Activated naive CD8-positive, alpha-beta T cell treated with anti-CD3 and anti-CD28 coated beads, Interleukin-2, amount 50 U/mL, for 24 hours (primary cell): Measurements from ENCODE around the gene MIS18A.
A peak's percentile ranks its signal among the peaks of the same experiment; 100 is the strongest.
"Not testable (repeated sequence)": the region's sequence is repeated elsewhere in the genome, so short reads cannot be mapped to it uniquely, and the experiment has no call there.

ENCODE experiments used
- ATAC-seq: fragments of 150-1000 bp; cut with Tn5 transposase; one replicate; pipeline ENCODE4 v1.10.0; 2021
- DNase-seq: peaks from one replicate; pipeline ENCODE4 v3.0.0; 2021
- H3K27ac Mint-ChIP-seq: one replicate; pipeline ENCODE4 v1.8.0; 2021; ENCODE audit warnings: mild to moderate bottlenecking, mixed read lengths
- H3K27me3 Mint-ChIP-seq: one replicate; pipeline ENCODE4 v1.8.0; 2021; ENCODE audit warnings: mixed read lengths
- H3K36me3 Mint-ChIP-seq: one replicate; pipeline ENCODE4 v1.8.0; 2021; ENCODE audit warnings: low read depth, mixed read lengths
- H3K4me1 Mint-ChIP-seq: one replicate; pipeline ENCODE4 v1.8.0; 2021; ENCODE audit warnings: mixed read lengths
- H3K4me3 Mint-ChIP-seq: one replicate; pipeline ENCODE4 v1.8.0; 2021; ENCODE audit warnings: mild to moderate bottlenecking, moderate library complexity, mixed read lengths
- H3K9me3 Mint-ChIP-seq: one replicate; pipeline ENCODE4 v1.8.0; 2021; ENCODE audit warnings: mixed read lengths

Gene MIS18A

DNA sequence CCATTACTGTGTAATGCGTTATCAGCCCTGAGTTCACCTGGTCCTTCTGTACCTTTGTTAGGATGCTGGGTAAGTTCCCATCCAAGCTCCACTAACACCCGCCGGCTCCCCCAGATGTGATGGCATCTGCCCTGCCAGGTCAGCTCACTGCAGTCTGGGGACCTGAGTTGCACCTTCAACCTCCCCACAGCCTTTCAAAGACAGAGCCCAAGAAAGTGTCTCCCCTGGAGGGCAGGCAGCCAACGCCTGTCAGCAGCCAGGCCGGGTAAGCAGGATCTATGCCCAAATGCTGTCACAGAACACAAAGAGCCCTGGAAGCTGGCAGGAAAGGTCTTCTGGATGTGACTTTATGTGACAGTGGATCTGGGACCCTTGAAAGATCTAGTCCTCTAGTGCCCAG is 33.5 kb upstream of the MIS18A start:
- peaks cover 50% of the 10 kb centered on the region for H3K36me3 Mint-ChIP-seq
- DNase-seq (no peak), ATAC-seq (no peak)
- H3K9me3 Mint-ChIP-seq, result no peaks in the 10 kb centered on the region
- H3K4me1 Mint-ChIP-seq, result peaks cover 11% of the 10 kb centered on the region
- H3K27ac Mint-ChIP-seq, result no peak overlapping the region
- H3K4me3 Mint-ChIP-seq, result no peak overlapping the region
- H3K27me3 Mint-ChIP-seq, result no peaks in the 10 kb centered on the region

DNA sequence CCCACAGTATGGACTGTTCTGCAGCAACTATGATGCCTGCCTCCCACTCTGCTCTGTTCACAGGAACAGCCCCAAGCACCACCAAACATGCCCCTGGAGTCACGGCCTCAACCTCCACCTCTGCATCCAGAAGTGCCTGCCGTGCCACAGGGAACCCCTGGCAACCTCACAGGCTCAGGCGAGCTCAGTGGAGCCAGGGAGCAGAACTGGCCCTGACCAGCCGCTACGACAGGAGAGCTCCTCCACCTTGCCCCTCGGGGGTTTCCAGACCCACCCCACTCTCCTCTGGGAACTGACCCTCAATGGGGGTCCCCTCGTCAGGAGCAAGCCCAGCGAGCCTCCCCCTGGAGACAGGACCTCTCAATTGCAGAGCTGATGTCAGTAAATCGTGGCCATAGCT is 32.8 kb upstream of the MIS18A start:
- Mint-ChIP-seq H3K27ac (no peak overlapping the region), H3K4me1 (peaks cover 11% of the 10 kb centered on the region), H3K27me3 (no peaks in the 10 kb centered on the region), H3K36me3 (peaks cover 49% of the 10 kb centered on the region), H3K9me3 (no peaks in the 10 kb centered on the region), H3K4me3 (no peak overlapping the region)
- no peak for ATAC-seq
- DNase-seq, result no peak

DNA sequence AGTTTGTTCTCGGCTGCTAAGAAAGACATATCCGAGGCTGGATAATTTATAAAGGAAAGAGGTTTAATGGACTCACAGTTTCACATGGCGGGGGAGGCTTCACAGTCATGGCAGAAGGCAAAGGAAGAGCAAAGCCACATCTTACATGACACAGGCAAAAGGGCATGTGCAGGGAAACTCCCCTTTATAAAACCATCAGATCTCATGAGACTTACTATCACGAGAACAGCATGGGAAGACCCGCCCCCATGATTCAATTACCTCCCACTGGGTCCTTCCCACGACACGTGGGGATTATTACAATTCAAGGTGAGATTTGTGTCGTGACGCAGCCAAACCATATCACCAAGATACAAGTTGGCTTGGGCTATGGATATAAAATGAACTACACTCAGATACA is 32.1 kb upstream of the MIS18A start:
- H3K27ac Mint-ChIP-seq, result peak overlapping the region; percentile 56
- DNase-seq, result peak; percentile 10
- H3K9me3 Mint-ChIP-seq, H3K4me3 Mint-ChIP-seq, ATAC-seq, H3K27me3 Mint-ChIP-seq: not testable (repeated sequence)
- peaks cover 12% of the 10 kb centered on the region for H3K4me1 Mint-ChIP-seq
- peaks cover 50% of the 10 kb centered on the region for H3K36me3 Mint-ChIP-seq

DNA sequence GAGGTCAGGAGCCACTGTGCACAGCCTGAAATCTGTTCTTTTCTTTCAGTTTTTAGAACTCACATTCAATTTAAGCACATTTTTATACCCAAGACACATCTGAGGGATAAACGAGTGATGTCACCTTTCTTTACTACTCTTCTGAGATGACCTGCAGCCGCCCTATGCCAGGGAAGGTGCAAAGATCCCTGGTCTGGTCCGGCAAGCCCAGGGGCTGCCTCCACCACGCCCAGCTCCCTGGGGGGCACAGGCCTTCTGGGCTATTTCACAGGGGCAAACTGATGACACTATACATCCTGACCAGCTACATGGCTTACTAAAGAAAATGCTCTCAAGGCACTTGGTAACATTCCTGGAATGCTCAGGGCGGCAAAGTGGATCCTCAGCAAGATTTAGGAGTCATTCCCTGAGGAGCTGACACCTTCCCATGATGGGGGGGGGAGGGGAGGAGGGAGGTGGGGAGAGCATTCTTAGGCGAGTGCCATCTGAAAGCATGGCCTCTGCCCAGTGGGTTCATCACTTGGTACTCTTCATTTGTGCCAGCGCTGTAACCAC is 31.1 kb upstream of the MIS18A start:
- DNase-seq (no peak), ATAC-seq (no peak)
- peaks cover 51% of the 10 kb centered on the region for H3K36me3 Mint-ChIP-seq
- H3K4me1 Mint-ChIP-seq, result peaks cover 12% of the 10 kb centered on the region
- no peak overlapping the region for H3K27ac Mint-ChIP-seq
- no peaks in the 10 kb centered on the region for H3K27me3 Mint-ChIP-seq
- H3K9me3 Mint-ChIP-seq, result no peaks in the 10 kb centered on the region
- no peak overlapping the region for H3K4me3 Mint-ChIP-seq

DNA sequence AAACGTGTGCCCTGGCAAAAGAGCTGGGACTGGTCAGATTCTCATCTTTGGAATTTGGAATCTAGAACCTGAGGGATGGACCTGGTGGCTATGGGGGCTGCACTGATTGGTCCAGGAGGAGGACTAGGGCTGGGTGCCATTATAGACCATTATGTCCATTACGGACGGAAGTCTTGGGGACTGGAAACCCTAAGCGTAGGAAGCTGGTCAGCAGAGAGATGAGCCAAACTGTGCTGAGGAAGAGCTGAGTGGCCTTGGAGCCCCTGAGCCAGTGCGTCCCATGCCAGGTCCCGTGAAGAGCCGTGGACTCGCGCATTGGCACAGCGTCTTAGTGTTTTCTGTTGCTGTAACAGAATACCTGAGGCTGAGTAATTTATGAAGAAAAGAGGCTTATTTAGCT is 29.8 kb upstream of the MIS18A start:
- no peak overlapping the region for H3K27ac Mint-ChIP-seq
- no peaks in the 10 kb centered on the region for H3K9me3 Mint-ChIP-seq
- no peak overlapping the region for H3K4me3 Mint-ChIP-seq
- H3K27me3 Mint-ChIP-seq, result no peaks in the 10 kb centered on the region
- H3K36me3 Mint-ChIP-seq, result peaks cover 48% of the 10 kb centered on the region
- DNase-seq (no peak), ATAC-seq (peak; percentile 7)
- H3K4me1 Mint-ChIP-seq, result peaks cover 12% of the 10 kb centered on the region

DNA sequence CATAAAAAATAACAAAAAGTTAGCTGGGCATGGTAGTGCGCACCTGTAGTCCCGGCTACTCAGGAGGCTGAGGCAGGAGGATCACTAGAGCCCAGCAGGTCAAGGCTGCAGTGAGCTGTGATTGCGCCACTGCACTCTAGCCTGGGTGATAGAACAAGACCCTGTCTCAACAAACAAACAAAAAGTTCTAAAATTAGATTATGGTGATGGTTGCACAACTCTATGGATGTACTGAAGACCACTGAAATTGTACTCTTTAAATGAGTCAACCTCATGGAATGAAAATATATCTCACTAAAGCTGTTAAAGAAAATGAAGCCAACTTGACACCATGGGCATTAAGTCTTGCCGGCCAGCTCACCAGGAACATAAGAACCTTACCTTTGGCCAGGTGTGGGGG is 28.9 kb upstream of the MIS18A start:
- no peak for DNase-seq
- H3K27ac Mint-ChIP-seq, result no peak overlapping the region

DNA sequence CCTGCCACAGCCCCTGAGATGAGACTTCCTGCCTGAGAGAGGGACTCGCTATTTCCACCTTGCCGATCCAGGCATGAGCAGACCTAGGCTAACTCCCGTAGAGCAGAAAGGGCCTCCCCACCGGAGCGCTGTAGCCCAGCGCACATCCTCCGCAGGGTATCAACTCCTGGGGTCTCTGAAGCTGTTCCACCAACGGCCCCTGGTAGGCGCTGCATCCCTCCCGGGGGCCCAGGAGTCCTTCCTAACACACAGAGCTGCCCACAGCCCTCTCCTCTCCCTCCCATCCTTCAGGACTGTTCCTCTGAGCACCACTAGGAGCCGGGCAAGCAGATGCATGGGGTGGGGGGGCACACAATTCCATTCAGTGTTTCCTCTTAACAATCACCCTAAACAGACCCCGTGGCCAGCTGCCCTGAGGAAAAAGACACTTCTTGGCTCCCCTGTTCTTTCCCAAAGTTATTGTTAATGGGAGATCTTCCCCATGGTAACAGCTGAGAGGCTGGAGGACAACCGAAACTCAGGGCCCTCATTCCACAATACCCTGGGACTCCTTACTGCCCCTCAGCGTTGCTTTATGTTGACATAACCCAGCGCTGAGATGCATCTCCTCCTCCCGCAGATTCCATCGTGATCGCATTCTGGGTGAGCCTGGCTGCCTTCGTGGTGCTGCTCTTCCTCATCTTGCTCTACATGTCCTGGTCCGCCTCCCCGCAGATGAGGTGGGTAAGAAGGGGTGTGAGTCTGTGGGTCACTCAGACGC is 27.4 kb upstream of the MIS18A start:
- Mint-ChIP-seq H3K4me1 (peaks cover 6% of the 10 kb centered on the region), H3K27me3 (no peaks in the 10 kb centered on the region), H3K9me3 (no peaks in the 10 kb centered on the region), H3K27ac (no peak overlapping the region), H3K4me3 (no peak overlapping the region), H3K36me3 (peaks cover 38% of the 10 kb centered on the region)
- DNase-seq (no peak), ATAC-seq (no peak)

More for the DNA sequence above, 28.9 kb upstream of the MIS18A start:
- H3K9me3 Mint-ChIP-seq, result no peaks in the 10 kb centered on the region
- peaks cover 44% of the 10 kb centered on the region for H3K36me3 Mint-ChIP-seq
- no peak for ATAC-seq
- H3K27me3 Mint-ChIP-seq, result no peaks in the 10 kb centered on the region
- H3K4me1 Mint-ChIP-seq, result peaks cover 12% of the 10 kb centered on the region
- no peak overlapping the region for H3K4me3 Mint-ChIP-seq

DNA sequence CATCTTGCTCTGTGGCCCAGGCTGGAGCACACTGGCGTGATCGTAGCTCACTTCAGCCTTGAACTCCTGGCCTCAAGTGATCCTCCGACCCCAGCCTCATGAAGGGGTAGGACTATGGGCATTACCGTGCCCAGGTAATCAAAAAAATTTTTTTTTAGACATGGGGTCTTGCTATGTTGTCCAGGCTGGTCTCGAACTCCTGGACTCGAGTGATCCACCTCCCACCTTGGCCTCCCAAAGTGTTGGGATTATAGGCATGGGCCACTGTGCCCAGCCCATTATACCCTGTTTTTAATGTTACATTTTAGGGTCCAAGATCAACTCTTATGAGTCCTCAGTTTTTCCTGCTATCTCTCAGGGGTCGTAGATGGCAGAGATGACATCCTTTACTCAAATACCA is 26.1 kb upstream of the MIS18A start:
- peaks cover 1% of the 10 kb centered on the region for H3K4me1 Mint-ChIP-seq
- ATAC-seq (no peak), DNase-seq (no peak)
- H3K9me3 Mint-ChIP-seq, result no peaks in the 10 kb centered on the region
- peaks cover 42% of the 10 kb centered on the region for H3K36me3 Mint-ChIP-seq
- H3K4me3 Mint-ChIP-seq, result no peak overlapping the region
- H3K27me3 Mint-ChIP-seq, result no peaks in the 10 kb centered on the region
- no peak overlapping the region for H3K27ac Mint-ChIP-seq

DNA sequence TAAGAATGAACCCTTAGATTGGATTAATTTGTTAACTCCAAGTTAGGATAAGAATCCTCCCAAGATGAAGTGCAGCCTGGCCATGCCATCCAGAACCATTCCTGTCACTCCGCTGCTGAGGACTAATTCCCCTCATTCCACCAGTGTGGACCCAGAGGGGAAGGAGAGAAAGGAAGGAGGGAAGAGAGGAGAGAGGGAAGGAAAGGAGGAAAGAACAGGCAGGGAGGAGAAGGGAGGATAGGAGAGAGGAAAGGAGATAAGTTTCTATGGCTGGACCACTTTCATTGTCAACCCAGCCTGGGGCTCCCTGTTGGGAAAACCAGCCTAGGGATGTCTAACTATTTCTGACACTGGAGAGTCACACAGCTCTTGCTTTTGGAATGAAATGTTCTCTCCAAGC is 24.5 kb upstream of the MIS18A start:
- Mint-ChIP-seq H3K27me3 (no peaks in the 10 kb centered on the region), H3K36me3 (peaks cover 43% of the 10 kb centered on the region), H3K4me1 (peaks cover 1% of the 10 kb centered on the region), H3K9me3 (no peaks in the 10 kb centered on the region), H3K27ac (no peak overlapping the region), H3K4me3 (no peak overlapping the region)
- ATAC-seq (no peak), DNase-seq (no peak)

DNA sequence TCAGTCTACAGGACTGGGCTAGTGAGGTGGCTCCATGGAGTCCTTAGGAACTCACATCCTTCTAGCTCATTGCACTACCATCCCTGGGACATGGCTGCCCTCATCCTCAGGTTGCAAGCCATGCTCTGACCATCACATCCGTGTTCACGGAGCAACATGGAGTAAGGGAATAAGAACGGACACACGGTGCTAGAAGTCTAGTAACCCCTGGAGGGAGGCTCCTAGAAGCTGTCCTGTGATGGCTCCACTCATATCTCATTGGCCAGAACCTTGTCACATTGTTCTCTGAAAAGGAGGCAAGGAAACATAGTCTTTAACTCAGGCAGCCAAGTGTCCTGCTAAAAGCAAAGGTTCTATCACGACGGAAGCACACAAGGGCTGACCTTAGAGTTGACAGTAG is 23.7 kb upstream of the MIS18A start:
- Mint-ChIP-seq H3K27ac (no peak overlapping the region), H3K36me3 (peaks cover 37% of the 10 kb centered on the region), H3K27me3 (no peaks in the 10 kb centered on the region), H3K4me3 (no peak overlapping the region), H3K4me1 (peaks cover 1% of the 10 kb centered on the region), H3K9me3 (no peaks in the 10 kb centered on the region)
- no peak for ATAC-seq
- DNase-seq, result no peak

DNA sequence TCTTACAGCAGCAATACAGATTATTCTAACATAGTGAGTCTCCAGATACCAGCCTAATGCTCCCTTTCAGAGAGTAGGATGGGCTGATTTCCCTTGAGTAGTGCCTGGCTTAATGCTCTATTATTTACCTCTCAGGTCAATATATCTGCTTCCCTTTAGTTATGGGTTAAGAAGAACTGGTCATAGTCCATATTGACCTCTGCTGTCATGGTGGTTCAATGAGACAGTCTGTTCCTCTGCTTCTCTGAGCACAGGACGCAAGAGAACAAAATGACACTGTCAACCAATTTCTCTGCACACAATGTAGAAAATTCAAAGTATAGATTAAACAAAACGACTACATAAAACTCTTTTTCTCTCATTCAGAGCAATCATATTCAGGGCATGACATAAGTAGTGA is 22.7 kb upstream of the MIS18A start:
- Mint-ChIP-seq H3K36me3 (peaks cover 32% of the 10 kb centered on the region), H3K27me3 (no peaks in the 10 kb centered on the region), H3K9me3 (no peaks in the 10 kb centered on the region), H3K4me1 (peaks cover under 1% of the 10 kb centered on the region), H3K27ac (no peak overlapping the region), H3K4me3 (no peak overlapping the region)
- no peak for DNase-seq
- no peak for ATAC-seq

DNA sequence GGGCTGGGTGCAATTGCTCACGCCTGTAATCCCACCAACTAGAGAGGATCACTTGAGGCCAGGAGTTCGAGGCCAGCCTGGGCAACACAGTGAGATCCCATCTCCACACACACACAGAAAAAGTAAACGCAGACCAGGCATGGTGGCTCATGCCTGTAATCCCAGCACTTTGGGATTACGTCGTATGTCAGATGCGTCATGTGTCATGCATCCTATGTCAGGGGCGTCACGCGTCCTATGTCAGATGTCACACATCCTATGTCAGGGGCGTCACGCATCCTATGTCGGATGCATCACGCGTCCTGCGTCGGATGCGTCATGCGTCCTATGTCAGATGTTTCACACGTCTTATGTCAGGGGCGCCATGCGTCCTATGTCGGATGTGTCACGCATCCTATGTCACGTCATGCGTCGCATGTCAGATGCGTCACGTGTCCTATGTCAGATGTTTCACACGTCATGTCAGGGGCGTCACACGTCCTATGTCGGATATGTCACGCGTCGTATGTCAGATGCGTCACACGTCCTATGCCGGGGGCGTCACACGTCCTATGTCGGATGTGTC is 21.4 kb upstream of the MIS18A start:
- Mint-ChIP-seq H3K36me3 (peaks cover 24% of the 10 kb centered on the region), H3K9me3 (no peaks in the 10 kb centered on the region), H3K27ac (no peak overlapping the region), H3K27me3 (no peaks in the 10 kb centered on the region), H3K4me1 (no peaks in the 10 kb centered on the region), H3K4me3 (no peak overlapping the region)
- DNase-seq (no peak), ATAC-seq (no peak)

DNA sequence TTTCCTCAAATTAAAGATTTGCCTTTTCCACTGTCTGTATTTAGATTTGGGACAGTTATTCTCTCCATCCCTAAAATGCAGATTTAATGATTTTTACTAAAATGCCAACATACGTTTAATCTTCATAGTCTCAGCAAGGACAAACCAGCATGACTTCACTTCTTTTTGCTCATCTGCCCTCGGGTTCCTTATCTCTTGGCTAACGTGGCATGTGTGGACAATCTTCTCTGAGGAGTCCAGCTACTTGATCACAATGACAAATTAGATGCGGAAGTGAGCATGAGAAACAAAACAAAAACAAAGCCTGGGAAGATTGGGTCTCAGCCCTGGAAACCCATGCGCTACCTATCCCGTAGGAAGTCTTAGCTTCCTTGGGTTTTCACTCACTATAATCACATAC is 20.8 kb upstream of the MIS18A start:
- no peak overlapping the region for H3K27ac Mint-ChIP-seq
- no peak overlapping the region for H3K4me3 Mint-ChIP-seq
- no peaks in the 10 kb centered on the region for H3K4me1 Mint-ChIP-seq
- H3K27me3 Mint-ChIP-seq, result no peaks in the 10 kb centered on the region
- peaks cover 22% of the 10 kb centered on the region for H3K36me3 Mint-ChIP-seq
- DNase-seq (no peak), ATAC-seq (no peak)
- H3K9me3 Mint-ChIP-seq, result no peaks in the 10 kb centered on the region

DNA sequence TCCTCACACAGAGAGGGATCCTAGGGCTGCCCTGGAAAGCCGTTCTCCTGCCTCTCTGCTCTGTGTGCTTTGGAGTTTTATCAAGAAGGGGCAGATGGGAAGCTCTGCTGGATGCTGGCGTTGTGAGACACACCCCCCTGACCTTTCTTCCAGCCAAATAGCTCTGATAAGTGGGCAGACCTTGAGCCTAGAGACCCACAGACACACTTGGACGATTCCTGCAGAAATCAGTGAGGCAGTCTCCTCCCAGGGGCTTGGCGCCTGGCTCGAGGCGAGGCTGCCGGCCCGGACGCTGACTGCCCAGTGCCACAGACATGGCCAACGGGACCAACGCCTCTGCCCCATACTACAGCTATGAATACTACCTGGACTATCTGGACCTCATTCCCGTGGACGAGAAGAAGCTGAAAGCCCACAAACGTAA is 19.8 kb upstream of the MIS18A start, which contains the start of gene MRAP:
MRAP (plus strand) TSS at position 198 of the 424 bp plus-strand sequence; CDS start at position 315, 117 bp downstream.
- Mint-ChIP-seq H3K27ac (no peak within 1 kb of the TSS), H3K9me3 (no peaks in the 10 kb centered on the region), H3K36me3 (peaks cover 22% of the 10 kb centered on the region), H3K4me1 (no peaks in the 10 kb centered on the region), H3K4me3 (no peak within 1 kb of the TSS), H3K27me3 (no peaks in the 10 kb centered on the region)
- ATAC-seq (no peak), DNase-seq (no peak)

DNA sequence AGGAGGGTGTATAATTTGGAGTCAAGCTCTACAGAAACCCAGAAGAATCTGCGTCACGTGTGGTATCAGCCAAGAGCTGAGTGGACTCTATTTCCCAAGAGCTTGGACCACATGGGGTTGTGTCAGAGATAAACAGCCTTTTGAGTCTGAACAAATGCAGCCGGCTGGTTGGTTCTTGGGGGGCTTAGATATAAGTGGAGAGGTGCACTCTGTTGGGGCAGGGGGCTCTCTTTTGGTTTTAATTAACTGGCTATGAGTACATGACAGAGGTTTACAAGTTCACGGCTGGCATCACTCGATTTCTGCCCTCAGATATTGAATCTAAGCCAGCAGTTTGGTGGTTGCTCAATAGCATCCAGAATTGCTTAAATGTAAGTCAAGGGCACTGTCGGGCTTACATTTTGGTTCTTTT is 19.3 kb upstream of the MIS18A start:
- no peaks in the 10 kb centered on the region for H3K27me3 Mint-ChIP-seq
- DNase-seq, result no peak
- no peak for ATAC-seq
- no peak overlapping the region for H3K27ac Mint-ChIP-seq
- H3K4me1 Mint-ChIP-seq, result no peaks in the 10 kb centered on the region
- peaks cover 20% of the 10 kb centered on the region for H3K36me3 Mint-ChIP-seq
- no peak overlapping the region for H3K4me3 Mint-ChIP-seq
- H3K9me3 Mint-ChIP-seq, result no peaks in the 10 kb centered on the region
